NCI-H146 (cell line): ENCODE results near the gene CRTC2.
"Not testable (repeated sequence)": the region's sequence is repeated elsewhere in the genome, so short reads cannot be mapped to it uniquely, and the experiment has no call there.

Source experiments
- DNase-seq: peaks from one replicate; lab custom pipeline; 2025; lab: John Stamatoyannopoulos, UW

CRTC2 gene, protein sequence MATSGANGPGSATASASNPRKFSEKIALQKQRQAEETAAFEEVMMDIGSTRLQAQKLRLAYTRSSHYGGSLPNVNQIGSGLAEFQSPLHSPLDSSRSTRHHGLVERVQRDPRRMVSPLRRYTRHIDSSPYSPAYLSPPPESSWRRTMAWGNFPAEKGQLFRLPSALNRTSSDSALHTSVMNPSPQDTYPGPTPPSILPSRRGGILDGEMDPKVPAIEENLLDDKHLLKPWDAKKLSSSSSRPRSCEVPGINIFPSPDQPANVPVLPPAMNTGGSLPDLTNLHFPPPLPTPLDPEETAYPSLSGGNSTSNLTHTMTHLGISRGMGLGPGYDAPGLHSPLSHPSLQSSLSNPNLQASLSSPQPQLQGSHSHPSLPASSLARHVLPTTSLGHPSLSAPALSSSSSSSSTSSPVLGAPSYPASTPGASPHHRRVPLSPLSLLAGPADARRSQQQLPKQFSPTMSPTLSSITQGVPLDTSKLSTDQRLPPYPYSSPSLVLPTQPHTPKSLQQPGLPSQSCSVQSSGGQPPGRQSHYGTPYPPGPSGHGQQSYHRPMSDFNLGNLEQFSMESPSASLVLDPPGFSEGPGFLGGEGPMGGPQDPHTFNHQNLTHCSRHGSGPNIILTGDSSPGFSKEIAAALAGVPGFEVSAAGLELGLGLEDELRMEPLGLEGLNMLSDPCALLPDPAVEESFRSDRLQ

DNA sequence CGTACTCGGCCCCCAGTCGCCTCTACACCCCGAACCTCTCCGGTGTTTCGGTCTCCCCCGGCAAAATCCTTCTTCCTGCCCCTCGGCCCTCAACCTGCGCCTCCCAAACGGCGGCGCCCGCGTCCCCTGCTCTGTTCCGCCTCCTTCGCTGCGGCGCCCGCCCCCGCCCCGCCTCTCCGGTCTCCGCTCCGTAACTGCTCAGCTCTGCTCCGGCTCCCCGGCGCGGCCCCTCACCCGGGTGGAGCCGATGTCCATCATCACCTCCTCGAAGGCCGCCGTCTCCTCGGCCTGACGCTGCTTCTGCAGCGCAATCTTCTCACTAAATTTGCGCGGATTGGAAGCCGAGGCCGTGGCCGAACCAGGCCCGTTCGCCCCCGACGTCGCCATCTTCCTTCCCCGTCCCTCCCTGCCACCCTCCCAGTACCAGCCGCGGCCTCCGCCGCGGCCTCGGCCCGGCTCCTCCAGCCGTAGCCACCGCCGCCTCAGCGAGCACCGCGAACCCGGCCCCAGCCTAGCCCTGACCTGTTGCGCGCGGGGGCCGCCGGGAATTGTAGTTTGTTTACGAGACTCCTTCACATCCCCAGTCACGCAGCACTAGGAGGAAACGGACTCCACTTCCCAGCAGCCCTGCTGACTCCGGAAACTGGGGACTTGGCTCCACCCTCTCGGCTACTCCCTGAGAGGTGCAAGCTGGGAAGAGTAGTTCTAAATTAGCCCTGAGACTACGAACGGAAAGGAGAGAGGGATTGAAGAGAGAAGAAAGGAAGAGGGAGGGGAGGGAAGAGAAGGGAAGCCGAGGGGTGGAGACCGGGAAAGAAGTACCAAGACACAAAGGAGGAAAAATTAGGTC, at the start of gene CRTC2:
Gene CRTC2 (minus strand): TSS at position 502 of the 850 bp plus-strand sequence. CDS start 115 bp downstream, at position 387.
- peak; percentile 99 for DNase-seq

DNA sequence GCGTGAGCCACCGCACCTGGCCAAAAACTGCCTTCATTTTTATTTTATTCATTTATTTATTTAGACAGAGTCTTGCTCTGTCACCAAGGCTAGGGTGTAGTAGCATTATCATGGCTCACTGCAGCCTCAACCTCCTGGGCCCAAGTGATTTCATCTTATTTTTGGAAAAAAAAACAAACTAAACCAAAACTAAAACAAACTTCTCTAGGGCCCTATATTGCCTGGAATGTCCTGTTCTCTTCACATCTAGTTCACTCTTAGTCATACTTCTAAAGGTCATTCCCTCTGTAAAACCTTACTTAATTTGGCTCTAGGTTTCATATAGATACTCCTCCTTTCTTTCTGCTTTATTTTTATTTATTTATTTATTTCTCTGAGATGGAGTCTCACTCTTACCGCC, 47.7 kb upstream of the CRTC2 start:
- DNase-seq, result no peak

DNA sequence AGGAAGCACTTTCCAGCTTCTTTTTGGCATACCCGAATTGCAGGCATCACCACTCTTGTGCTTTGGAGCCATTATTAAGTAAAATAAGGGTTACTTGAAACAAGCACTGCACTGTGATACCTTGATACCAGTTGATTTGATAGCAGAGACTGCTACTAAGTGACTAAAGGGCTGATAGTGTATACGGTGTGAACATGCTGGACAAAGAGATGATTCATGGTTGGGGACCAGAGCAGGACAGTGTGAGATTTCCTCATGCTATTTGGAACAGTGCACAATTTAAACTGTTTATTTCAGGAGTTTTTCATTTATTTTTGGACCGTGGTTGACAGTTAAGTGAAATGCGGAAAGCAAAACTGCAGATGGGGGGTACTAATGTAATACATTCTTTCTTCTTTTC, 42.0 kb upstream of the CRTC2 start:
- no peak for DNase-seq

DNA sequence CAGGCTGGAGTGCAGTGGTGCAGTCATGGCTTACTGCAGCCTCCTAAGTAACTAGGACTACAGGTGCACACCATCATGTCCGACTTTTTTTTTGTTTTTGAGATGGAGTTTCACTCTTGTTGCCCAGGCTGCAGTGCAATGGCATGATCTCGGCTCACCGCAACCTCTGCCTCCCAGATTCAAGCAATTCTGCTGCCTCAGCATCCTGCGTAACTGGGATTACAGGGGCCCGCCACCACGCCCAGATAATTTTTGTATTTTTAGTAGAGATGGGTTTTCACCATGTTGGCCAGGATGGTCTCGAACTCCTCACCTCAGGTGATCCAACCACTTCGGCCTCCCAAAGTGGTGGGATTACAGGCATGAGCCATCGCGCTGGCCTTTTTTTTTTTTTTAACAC, 38.5 kb upstream of the CRTC2 start:
- DNase-seq, result not testable (repeated sequence)

DNA sequence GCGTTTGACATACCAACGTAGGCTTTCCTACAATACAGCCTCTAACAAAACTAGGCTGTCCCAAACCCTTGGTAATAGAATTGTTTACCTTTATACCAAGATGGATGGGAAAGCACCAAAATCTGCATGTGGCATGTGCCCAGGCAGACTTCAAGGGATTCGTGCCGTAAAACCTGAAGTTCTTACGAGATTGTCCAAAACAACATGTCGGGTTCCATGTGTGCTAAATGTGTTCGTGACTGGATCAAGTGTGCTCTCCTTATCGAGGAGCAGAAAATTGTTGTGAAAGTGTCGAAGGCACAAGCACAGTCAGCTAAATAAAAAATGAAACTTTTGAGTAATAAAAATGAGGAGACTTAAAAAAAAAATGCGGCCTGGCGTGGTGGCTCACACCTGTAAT, 37.2 kb upstream of the CRTC2 start:
- DNase-seq, result no peak

DNA sequence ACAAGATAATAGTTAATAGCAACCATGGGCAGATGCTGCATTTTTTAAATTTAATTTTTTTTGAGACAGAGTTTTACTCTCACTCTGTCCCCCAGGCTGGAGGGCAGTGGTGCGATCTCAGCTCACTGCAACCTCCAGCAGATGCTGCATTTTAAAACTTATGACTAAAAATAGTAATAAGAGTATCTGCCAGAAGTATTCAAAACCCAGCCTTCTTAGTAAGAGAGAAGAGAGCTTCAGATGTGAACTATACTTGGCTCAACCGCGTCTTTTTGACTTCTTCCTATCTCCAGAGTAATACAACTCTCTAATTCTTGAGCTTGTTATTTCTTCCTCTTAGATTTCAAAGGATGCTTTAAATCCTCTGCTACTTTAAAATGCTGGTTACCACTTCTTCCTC, 36.8 kb upstream of the CRTC2 start:
- DNase-seq, result no peak

DNA sequence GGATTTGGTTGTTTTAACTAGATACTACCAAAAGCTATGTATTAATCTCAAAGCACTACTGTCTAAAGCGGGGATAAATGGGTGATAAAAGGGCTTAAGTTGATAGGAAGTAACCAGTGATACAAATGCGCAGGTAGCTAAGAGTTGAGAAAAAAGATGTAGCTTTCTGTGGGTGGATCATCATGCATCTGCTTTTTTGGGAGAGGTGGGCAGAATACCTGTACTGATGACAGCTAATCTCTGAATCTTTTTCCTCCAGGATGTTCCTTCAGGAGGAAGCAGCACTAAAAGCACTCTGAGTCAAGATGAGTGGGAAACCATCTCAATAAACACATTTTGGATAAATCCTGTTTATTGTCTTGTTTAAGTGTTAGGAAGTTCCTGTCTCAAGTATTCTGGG, 33.4 kb upstream of the CRTC2 start:
- DNase-seq, result no peak

DNA sequence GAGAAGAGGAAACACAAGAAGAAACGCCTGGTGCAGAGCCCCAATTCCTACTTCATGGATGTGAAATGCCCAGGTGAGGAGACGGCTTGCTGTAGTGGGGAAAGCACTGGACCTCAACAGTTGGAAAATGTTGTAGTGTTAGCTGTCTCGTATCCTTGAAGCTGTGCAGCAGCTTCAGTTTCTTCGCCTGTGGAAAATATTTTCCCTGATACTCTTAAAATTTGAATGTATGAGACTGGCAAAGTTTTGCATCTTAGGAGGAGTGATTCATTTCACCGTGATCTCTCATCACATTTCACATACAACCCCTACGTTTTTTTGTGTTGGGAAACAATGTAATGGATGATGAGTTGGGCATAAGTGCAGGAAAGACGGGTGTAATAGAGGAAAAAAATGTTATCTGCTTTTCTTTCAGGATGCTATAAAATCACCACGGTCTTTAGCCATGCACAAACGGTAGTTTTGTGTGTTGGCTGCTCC, 32.8 kb upstream of the CRTC2 start:
- DNase-seq, result no peak

DNA sequence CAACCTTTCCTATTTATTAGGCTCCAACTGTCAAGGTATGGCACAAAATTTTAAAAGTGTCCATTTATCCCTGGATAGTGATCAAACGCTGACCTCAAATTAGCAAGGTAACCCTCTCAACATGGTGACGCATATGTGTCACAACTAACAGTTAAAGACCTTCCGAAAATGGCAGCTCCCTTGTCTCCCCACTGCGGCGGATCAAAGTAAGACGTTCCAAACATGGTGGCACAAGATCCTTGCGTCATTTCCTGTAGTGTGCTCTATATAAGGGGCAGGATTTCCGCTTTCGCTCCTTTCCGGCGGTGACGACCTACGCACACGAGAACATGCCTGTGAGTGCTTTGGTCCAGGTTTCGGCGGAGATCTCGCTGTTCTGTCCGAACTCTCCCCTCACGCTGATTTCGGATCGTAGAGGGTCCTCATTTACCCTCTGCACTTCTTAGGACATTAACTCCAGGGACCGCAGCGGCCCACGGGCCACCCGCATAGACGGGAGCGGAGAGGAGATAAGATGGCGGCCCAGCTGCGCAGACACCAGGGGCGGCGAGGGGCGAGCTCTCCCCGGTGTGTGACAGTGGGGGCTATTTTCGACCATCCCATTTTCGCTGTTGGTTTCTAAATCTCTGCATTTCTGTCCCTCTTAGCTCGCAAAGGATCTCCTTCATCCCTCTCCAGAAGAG, 32.2 kb upstream of the CRTC2 start, which contains the start of gene RPS27:
Gene RPS27 (plus strand): TSS at position 295 of the 683 bp plus-strand sequence. CDS start 35 bp downstream, at position 330.
- peak; percentile 98 for DNase-seq

DNA sequence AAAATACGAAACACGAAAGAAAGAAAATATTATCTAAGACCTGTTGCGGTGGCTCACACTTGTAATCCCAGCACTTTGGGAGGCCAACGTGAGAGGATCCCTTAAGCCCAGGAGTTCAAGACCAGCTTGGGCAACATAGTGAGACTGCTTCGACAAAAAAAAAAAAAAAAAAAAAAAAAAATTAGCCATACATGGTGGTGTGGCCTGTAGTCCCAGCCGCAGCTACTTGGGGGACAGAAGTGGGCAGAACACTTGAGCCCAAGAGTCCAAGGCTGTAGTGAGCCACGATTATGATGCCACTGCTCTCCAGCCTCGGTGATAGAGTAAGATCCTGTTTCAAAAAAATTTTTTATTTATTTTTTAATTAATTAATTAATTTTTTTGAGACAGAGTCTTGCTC, 29.2 kb upstream of the CRTC2 start:
- DNase-seq, result peak; percentile 26

DNA sequence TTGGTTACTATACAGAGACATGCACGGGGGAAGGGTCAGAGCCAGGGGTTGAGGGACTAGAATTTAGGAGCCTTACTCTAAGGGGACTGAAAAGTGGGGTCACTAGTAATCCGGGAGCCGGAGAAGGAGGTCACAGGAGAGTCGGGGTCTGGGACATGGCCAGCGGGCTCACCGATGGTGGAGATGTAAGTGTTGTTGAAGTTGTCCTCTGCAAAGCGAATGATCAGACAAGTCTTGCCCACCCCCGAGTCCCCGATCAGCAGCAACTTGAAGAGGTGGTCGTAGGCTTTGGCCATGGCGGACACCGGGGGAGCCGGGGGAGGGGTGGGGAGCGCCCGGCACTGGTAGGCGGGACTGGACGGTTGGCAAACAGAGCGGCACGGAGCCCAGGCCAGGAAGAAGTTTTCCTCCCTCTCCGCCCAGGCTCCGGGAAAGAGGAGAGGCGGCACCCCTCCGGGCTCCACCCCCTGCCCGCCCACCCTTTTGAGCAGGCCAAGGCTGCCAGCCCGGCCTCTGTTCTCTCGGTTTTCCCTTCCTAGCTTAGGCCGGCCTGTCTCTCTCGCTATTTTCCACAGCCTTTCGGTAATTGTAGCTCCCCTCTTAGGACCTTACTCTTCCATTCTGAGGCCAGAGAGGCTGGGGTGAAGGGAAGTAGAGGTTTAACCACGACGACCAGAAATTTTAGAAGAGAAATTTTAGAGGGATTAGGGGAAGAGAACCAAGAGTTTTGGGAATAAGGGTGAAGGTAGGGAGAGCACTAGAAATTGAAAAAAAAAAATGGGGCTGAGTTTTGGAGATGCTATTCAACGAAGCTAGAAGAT, 27.7 kb upstream of the CRTC2 start, which contains the start of gene RAB13:
Gene RAB13 (minus strand): TSS at position 399 of the 821 bp plus-strand sequence. CDS start 103 bp downstream, at position 296.
- DNase-seq, result peak; percentile 82

DNA sequence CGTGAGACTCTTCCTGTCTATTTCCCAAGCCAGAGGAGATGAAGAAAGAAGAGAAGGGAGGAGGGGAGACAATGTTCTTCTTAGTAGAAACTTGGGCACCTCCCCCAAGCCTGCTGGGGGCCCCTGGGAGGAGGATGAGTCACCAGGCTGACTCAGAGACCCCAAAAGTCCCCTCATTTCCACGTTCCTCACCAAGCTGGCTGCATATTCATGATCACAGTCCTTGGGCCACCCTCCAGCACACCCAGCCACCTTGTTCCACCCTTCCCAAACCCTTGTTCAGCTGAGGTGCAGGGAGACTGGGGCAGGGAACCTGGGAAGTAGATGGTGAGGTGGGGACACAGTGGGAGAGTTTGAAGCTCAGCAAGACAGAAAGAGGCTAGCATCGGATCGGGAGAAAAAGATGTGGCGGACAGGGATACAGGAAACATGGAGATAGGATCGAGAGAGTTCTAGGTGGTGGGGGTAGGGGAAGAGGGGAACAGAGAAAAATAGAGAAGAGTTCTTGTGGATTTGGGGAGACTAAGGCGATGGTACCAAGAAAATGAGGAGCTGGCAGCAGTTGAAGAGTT, 27.0 kb upstream of the CRTC2 start:
- peak; percentile 14 for DNase-seq

DNA sequence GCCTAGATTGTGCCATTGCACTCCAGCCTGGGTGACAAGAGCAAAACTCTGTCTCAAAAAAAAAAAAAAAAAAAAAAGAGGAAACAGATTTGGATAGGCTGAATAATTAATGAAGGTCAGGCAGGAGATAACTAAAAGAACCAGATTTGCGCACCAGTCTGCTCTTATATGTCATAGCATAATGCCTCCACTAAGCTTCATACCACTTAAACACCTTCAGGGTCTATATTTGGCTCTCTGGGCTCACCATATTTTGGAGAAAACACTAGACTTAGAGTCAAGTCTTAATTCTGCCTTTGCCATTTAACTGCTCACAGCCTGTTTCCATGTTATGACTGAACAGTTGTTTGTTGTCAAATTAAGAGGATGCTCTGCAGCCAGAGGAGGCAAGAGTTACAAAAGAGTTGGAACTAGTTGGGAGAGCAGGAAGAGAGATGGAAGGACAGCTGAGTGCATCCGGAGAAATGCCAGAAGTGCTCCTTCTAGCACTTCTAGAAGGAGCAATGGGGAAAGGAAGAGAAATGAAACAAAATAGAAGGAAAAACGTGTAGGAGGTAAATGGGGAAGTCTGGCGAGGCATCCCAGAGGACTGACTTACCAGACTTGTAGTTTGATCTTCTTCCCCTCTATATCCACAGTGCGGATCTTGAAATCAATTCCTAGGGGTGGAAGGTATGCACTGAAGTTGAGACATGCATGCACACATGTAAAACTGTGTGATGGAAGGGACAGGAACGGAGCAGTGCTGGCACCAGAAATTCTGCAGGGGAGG, 25.9 kb upstream of the CRTC2 start:
- DNase-seq, result no peak

DNA sequence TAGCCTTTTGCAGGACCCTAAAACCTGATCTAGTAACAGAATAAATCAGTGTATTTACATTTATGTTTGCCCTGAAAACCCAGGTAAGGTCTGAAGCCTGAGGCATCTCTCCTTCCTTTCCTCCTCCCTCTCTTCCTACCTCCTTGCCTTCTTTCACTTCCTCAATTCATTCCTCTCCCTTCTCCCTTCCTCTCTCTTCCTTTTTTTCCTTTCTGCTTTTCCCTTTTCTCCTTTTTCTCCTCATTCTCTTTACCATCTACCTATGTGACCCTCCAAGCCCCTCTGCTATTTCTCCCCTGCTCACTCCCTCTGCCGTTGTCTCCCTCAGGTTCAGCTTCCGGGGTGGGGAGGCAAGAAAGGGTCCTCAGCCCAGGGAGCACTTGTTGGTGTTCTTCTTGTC, 23.3 kb upstream of the CRTC2 start:
- not testable (repeated sequence) for DNase-seq

DNA sequence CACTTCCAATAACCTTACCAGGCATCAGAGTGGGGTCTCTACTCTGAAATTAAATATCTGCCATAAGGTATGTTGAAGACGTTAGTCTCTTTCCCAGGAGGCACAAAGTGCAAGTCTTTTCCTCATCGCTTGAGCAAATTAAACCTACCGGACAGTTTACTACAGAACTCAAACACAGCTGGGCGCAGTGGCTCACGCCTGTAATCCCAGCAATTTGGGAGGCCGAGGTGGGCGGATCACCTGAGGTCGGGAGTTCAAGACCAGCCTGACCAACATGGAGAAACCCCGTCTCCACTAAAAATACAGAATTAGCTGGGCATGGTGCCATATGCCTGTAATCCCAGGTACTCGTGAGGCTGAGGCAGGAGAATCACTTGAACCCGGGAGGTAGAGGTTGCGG, 20.7 kb upstream of the CRTC2 start:
- not testable (repeated sequence) for DNase-seq

DNA sequence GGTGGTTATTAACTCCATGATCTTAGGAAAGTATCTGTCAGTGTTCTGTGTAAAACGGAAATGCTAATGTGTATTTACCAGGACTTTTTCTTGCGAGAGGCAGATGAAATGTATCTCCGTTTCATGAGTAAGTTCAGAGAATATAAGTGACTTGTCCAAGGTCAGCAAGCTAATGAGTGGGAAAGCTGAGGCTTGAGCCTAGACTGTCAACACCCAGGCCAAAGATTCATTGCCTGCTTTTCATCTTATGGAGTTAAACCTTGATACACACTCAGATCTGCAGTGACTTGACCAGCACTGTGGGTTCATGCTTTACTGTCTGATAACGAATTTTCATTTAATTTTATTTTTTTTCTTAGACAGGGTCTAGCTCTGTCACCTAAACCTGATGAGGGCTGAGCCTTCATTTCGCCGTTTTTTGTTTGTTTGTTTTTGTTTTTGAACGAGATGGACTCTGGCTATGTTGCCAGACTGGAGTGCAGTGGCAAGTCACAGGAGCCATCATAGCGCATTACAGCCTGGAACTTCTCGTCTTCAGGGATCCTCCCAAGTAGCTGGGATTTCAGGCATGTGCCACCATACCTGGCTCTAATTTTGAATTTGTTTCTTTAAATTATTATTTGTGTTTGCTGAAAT, 20.0 kb upstream of the CRTC2 start:
- no peak for DNase-seq

DNA sequence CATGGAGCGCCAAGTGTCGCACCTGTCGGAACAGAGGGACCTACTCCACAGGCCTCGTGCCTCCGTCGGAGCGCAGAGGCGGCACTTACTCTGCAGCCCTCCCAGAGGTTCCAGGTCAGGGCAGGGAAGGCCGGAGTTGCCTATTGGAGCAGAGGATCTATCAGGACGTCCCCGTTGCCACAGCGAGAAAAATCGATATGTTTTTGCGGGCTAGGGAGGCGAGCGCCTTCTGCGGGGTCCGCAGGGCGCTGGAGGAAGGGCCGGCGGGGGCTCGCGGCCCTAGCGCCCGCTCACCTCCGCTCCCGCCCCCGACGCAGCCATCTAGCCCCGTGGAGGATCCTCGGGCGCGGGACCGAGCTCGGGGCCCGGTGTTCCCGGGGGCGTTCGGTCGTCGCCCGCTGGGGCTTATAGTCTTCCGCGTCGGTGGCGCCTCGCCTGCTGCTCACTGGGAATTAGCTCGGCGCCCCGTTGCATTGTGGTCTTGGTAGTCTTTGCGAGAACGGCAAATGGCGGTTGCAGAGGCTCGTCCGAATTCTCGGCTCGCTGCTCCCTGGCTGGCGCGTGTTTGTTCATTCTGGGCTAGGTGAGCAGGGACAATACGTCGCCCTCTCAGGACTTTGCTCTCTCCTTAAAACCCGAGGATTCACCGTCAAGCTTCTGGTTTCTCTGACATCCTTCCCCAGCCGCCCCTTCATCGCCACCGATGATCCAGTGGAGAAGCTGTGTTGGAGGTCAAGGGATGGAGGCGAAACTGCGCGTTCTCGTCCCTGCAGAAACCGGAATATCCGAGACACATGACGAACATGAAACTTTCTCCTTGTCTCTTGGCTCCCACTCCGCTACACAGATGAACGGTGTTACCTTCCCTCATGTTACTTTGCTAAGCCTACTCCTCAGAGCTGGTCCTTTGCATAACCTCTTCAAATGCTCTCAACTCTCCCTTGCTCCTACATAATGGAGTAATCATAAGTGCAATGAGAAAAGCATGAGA, 19.1 kb upstream of the CRTC2 start, which contains the start of gene JTB:
Gene JTB (minus strand): TSS at position 425 of the 991 bp plus-strand sequence. CDS start 422 bp downstream, at position 3.
- DNase-seq, result peak; percentile 90
